ENCODE data around the gene SLC25A48. TPM values are rescaled to one million over a fixed set of nuclear protein-coding genes. Genes with fewer than 3 reads are reported as not detected.

SLC25A48 gene
- total RNA-seq, 2 donors from 2014 or later: not detected

GRCh38 chr5:135867599-135867998 lies 33.1 kb downstream of the SLC25A48 start:
- H3K36me3 Mint-ChIP-seq: no peaks in the 10 kb centered on the region
- DNase-seq (ENCODE audit: low spot score in 2 of 2) (no peak), ATAC-seq (no peak)
- no peak overlapping the region for H3K27ac Mint-ChIP-seq
- no peaks in the 10 kb centered on the region for H3K9me3 Mint-ChIP-seq

- Mint-ChIP-seq H3K36me3 (no peaks in the 10 kb centered on the region), H3K27ac (no peak overlapping the region), H3K9me3 (no peaks in the 10 kb centered on the region)
- DNase-seq (ENCODE audit: low spot score in 2 of 2) (no peak), ATAC-seq (no peak)
Measured at GRCh38 chr5:135868681-135869080, 34.2 kb downstream of the SLC25A48 start.

- Mint-ChIP-seq H3K27ac (no peak overlapping the region), H3K36me3 (no peaks in the 10 kb centered on the region), H3K9me3 (no peaks in the 10 kb centered on the region)
- ATAC-seq: no peak
- no peak for DNase-seq (ENCODE audit: low spot score in 2 of 2)
Measured at GRCh38 chr5:135869276-135869675, 34.8 kb downstream of the SLC25A48 start.

- ATAC-seq: no peak
- no peak overlapping the region for H3K27ac Mint-ChIP-seq
- H3K36me3 Mint-ChIP-seq: no peaks in the 10 kb centered on the region
- no peaks in the 10 kb centered on the region for H3K9me3 Mint-ChIP-seq
- DNase-seq (ENCODE audit: low spot score in 2 of 2): no peak
Measured at GRCh38 chr5:135869935-135870334, 35.5 kb downstream of the SLC25A48 start.

- Mint-ChIP-seq H3K9me3 (no peaks in the 10 kb centered on the region), H3K36me3 (no peaks in the 10 kb centered on the region), H3K27ac (no peak overlapping the region)
- ATAC-seq (no peak), DNase-seq (ENCODE audit: low spot score in 2 of 2) (no peak)
Measured at GRCh38 chr5:135871268-135871915, 36.9 kb downstream of the SLC25A48 start.

GRCh38 chr5:135873831-135874230 lies 39.4 kb downstream of the SLC25A48 start:
- ATAC-seq: no peak
- DNase-seq (ENCODE audit: low spot score in 2 of 2): no peak
- H3K27ac Mint-ChIP-seq: no peak overlapping the region
- H3K36me3 Mint-ChIP-seq: no peaks in the 10 kb centered on the region
- no peaks in the 10 kb centered on the region for H3K9me3 Mint-ChIP-seq

GRCh38 chr5:135874461-135874860 lies 40.0 kb downstream of the SLC25A48 start:
- Mint-ChIP-seq H3K36me3 (no peaks in the 10 kb centered on the region), H3K27ac (no peak overlapping the region), H3K9me3 (no peaks in the 10 kb centered on the region)
- DNase-seq (ENCODE audit: low spot score in 2 of 2) (no peak), ATAC-seq (no peak)

GRCh38 chr5:135875567-135875966 lies 41.1 kb downstream of the SLC25A48 start:
- no peaks in the 10 kb centered on the region for H3K9me3 Mint-ChIP-seq
- DNase-seq (ENCODE audit: low spot score in 2 of 2) (no peak), ATAC-seq (no peak)
- H3K36me3 Mint-ChIP-seq: no peaks in the 10 kb centered on the region
- H3K27ac Mint-ChIP-seq: no peak overlapping the region

- ATAC-seq: no peak
- no peaks in the 10 kb centered on the region for H3K36me3 Mint-ChIP-seq
- no peaks in the 10 kb centered on the region for H3K9me3 Mint-ChIP-seq
- DNase-seq (ENCODE audit: low spot score in 2 of 2): no peak
- H3K27ac Mint-ChIP-seq: no peak overlapping the region
Measured at GRCh38 chr5:135876146-135876545, 41.7 kb downstream of the SLC25A48 start.

GRCh38 chr5:135877570-135878155 lies 43.2 kb downstream of the SLC25A48 start:
- no peak for DNase-seq (ENCODE audit: low spot score in 2 of 2)
- ATAC-seq: no peak
- Mint-ChIP-seq H3K9me3 (no peaks in the 10 kb centered on the region), H3K36me3 (no peaks in the 10 kb centered on the region), H3K27ac (no peak overlapping the region)

- ATAC-seq: no peak
- Mint-ChIP-seq H3K9me3 (no peaks in the 10 kb centered on the region), H3K27ac (no peak overlapping the region), H3K36me3 (no peaks in the 10 kb centered on the region)
- no peak for DNase-seq (ENCODE audit: low spot score in 2 of 2)
Measured at GRCh38 chr5:135878156-135878620, 43.7 kb downstream of the SLC25A48 start.

GRCh38 chr5:135879591-135879990 lies 45.1 kb downstream of the SLC25A48 start:
- DNase-seq (ENCODE audit: low spot score in 2 of 2) (no peak), ATAC-seq (no peak)
- no peak overlapping the region for H3K27ac Mint-ChIP-seq
- H3K36me3 Mint-ChIP-seq: no peaks in the 10 kb centered on the region
- no peaks in the 10 kb centered on the region for H3K9me3 Mint-ChIP-seq

- Mint-ChIP-seq H3K9me3 (no peaks in the 10 kb centered on the region), H3K36me3 (no peaks in the 10 kb centered on the region), H3K27ac (peak overlapping the region in 1 of 2 donors; percentile 47)
- peak in 1 of 2 donors; percentile 54 for ATAC-seq
- DNase-seq (ENCODE audit: low spot score in 2 of 2): no peak
Measured at GRCh38 chr5:135880278-135880677, 45.8 kb downstream of the SLC25A48 start.

- no peak for DNase-seq (ENCODE audit: low spot score in 2 of 2)
- Mint-ChIP-seq H3K36me3 (no peaks in the 10 kb centered on the region), H3K9me3 (no peaks in the 10 kb centered on the region), H3K27ac (no peak overlapping the region)
- no peak for ATAC-seq
Measured at GRCh38 chr5:135880801-135881200, 46.3 kb downstream of the SLC25A48 start.

GRCh38 chr5:135881244-135881643 lies 46.8 kb downstream of the SLC25A48 start:
- DNase-seq (ENCODE audit: low spot score in 2 of 2) (no peak), ATAC-seq (no peak)
- H3K27ac Mint-ChIP-seq: no peak overlapping the region
- H3K9me3 Mint-ChIP-seq: no peaks in the 10 kb centered on the region
- no peaks in the 10 kb centered on the region for H3K36me3 Mint-ChIP-seq

GRCh38 chr5:135881819-135882218 lies 47.4 kb downstream of the SLC25A48 start:
- ATAC-seq: no peak
- Mint-ChIP-seq H3K27ac (no peak overlapping the region), H3K9me3 (no peaks in the 10 kb centered on the region), H3K36me3 (no peaks in the 10 kb centered on the region)
- DNase-seq (ENCODE audit: low spot score in 2 of 2): no peak

GRCh38 chr5:135883026-135883425 lies 48.6 kb downstream of the SLC25A48 start:
- H3K27ac Mint-ChIP-seq: no peak overlapping the region
- H3K36me3 Mint-ChIP-seq: no peaks in the 10 kb centered on the region
- ATAC-seq (no peak), DNase-seq (ENCODE audit: low spot score in 2 of 2) (no peak)
- no peaks in the 10 kb centered on the region for H3K9me3 Mint-ChIP-seq

GRCh38 chr5:135883441-135883840 lies 49.0 kb downstream of the SLC25A48 start:
- no peak for DNase-seq (ENCODE audit: low spot score in 2 of 2)
- H3K9me3 Mint-ChIP-seq: no peaks in the 10 kb centered on the region
- ATAC-seq: no peak
- H3K27ac Mint-ChIP-seq: no peak overlapping the region
- H3K36me3 Mint-ChIP-seq: no peaks in the 10 kb centered on the region

Measured in activated naive CD4-positive, alpha-beta T cell treated with anti-CD3 and anti-CD28 coated beads, Interleukin-2, amount 50 U/mL, for 72 hours (primary cell).